Chondrocyte (in vitro differentiated cells): Measurements from ENCODE around the gene MCC. TPM values are rescaled to one million over a fixed set of nuclear protein-coding genes. Genes with fewer than 3 reads are reported as not detected.

Experiments
- DNase-seq: peaks from one replicate; pipeline ENCODE4 v3.0.0; 2021; ENCODE audit warnings: mixed read lengths, low spot score
- H3K27ac Mint-ChIP-seq: one replicate; pipeline ENCODE4 v1.8.0; 2021; ENCODE audit warnings: mild to moderate bottlenecking, moderate library complexity, mixed read lengths; ENCODE audit not compliant: unreplicated experiment
- H3K27me3 Mint-ChIP-seq: 2 replicates; pipeline ENCODE4 v1.8.0; 2021; ENCODE audit warnings: low read depth, mixed read lengths
- H3K36me3 Mint-ChIP-seq: 2 replicates; pipeline ENCODE4 v1.8.0; 2021; ENCODE audit warnings: low read depth, mixed read lengths
- H3K4me1 Mint-ChIP-seq: 2 replicates; pipeline ENCODE4 v1.8.0; 2021; ENCODE audit warnings: low read depth, mild to moderate bottlenecking, mixed read lengths
- H3K4me3 Mint-ChIP-seq: one replicate; pipeline ENCODE4 v1.8.0; 2021; ENCODE audit warnings: mild to moderate bottlenecking, moderate library complexity, mixed read lengths; ENCODE audit not compliant: unreplicated experiment
- H3K9me3 Mint-ChIP-seq: 2 replicates; pipeline ENCODE4 v1.8.0; 2021; ENCODE audit warnings: low read depth, mixed read lengths
- CTCF ChIP-seq: fragments of 200-600 bp; sonication (generic); IDR thresholded peaks from 2 replicates; pipeline ENCODE4 v1.5.0; 2021; ENCODE audit warnings: antibody characterized with exemption, mild to moderate bottlenecking, moderate library complexity
- total RNA-seq: library from RNA; stranded (reverse); gene quantifications from 3 replicates; pipeline ENCODE4 v1.2.1, GENCODE V29; 2021

Gene MCC
- total RNA-seq, 1 donor from 2014 or later: 15.0 TPM

- Mint-ChIP-seq H3K27me3 (no peaks in the 10 kb centered on the region), H3K4me1 (peaks cover 6% of the 10 kb centered on the region), H3K27ac (no peak overlapping the region), H3K9me3 (peaks cover 12% of the 10 kb centered on the region), H3K4me3 (no peak overlapping the region), H3K36me3 (peaks cover 7% of the 10 kb centered on the region)
- no peak for TF ChIP-seq CTCF
- no peak for DNase-seq
Measured at GRCh38 chr5:113124265-113124664, 364.0 kb downstream of the MCC start.

GRCh38 chr5:113123618-113124017 is 364.6 kb downstream of the MCC start:
- Mint-ChIP-seq H3K4me3 (no peak overlapping the region), H3K27me3 (no peaks in the 10 kb centered on the region), H3K36me3 (peaks cover 5% of the 10 kb centered on the region), H3K4me1 (peaks cover 10% of the 10 kb centered on the region), H3K9me3 (peaks cover 12% of the 10 kb centered on the region), H3K27ac (no peak overlapping the region)
- TF ChIP-seq CTCF: peak; percentile 38
- no peak for DNase-seq

GRCh38 chr5:113122053-113122452 is 366.2 kb downstream of the MCC start:
- Mint-ChIP-seq H3K9me3 (peaks cover 4% of the 10 kb centered on the region), H3K27ac (no peak overlapping the region), H3K4me3 (no peak overlapping the region), H3K27me3 (no peaks in the 10 kb centered on the region), H3K36me3 (peaks cover 3% of the 10 kb centered on the region), H3K4me1 (peaks cover 10% of the 10 kb centered on the region)
- DNase-seq: no peak
- TF ChIP-seq CTCF: no peak

GRCh38 chr5:113119246-113119924 is 368.9 kb downstream of the MCC start:
- DNase-seq: no peak
- TF ChIP-seq CTCF: no peak
- Mint-ChIP-seq H3K9me3 (no peaks in the 10 kb centered on the region), H3K36me3 (peaks cover 6% of the 10 kb centered on the region), H3K4me1 (peaks cover 10% of the 10 kb centered on the region), H3K27me3 (no peaks in the 10 kb centered on the region), H3K27ac (no peak overlapping the region), H3K4me3 (no peak overlapping the region)

- Mint-ChIP-seq H3K9me3 (no peaks in the 10 kb centered on the region), H3K4me1 (peaks cover 10% of the 10 kb centered on the region), H3K4me3 (no peak overlapping the region), H3K27ac (no peak overlapping the region), H3K36me3 (peaks cover 10% of the 10 kb centered on the region), H3K27me3 (no peaks in the 10 kb centered on the region)
- no peak for TF ChIP-seq CTCF
- no peak for DNase-seq
Measured at GRCh38 chr5:113118765-113119164, 369.5 kb downstream of the MCC start.
